Tongue (tissue), 3 donors: ENCODE measurements around the gene OR2T35. TPM values are rescaled to one million over a fixed set of nuclear protein-coding genes. Genes with fewer than 3 reads are reported as not detected.

Source experiments
- DNase-seq: peaks from one replicate; pipeline ENCODE4 v3.0.0-alpha.2; 2015
- small RNA-seq: library from RNA; depleted of rRNA; stranded (forward); fragments of <200 nt; gene quantifications from one replicate; pipeline ENCODE3, GENCODE V24; 2014; ENCODE audit warnings: low replicate concordance
- total RNA-seq: library from RNA; depleted of rRNA; stranded (reverse); fragments of >200 nt; gene quantifications from one replicate; pipeline ENCODE4 v1.2.3, GENCODE V29; 2014

OR2T35 gene
- total RNA-seq, 1 donor from 2014 or later = not detected

DNA sequence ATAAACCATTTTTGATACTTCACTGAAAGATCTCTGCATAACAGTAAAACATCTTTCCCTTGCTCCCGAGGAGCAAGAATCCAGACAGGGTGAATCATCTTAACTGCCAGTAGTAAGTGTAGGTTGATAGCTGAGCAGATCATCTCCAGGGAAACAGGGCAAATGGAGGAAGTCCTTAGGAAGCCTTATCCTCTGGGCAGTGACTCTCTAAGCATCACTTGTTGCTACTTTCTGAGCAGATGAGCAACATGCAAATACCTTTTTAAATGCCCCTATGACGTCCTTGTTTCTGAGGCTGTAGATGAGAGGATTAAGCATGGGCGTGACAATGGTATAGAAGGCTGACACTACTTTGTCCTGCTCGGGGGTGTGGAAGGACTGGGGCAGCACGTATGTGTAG, 19.1 kb downstream of the OR2T35 start:
- no peak for DNase-seq

DNA sequence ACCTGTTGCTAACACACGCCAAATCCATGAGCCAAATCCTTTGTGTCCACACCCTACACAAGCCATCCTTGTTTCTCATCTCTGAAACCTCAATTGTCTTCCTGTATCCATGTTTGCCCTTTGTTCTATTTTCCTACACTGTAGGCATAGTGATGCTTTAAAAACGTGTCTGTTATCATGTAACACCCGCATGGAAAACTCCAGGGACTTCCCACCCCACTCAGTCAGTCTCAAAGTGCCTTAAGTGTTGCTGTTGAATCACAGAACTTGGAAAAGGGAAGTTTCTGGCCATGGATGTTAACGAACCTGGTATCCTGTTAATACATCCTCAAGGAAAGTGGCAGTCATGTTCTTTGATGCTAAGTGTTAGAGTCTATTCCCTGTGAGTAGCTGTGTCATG, 19.9 kb downstream of the OR2T35 start:
- no peak for DNase-seq

DNA sequence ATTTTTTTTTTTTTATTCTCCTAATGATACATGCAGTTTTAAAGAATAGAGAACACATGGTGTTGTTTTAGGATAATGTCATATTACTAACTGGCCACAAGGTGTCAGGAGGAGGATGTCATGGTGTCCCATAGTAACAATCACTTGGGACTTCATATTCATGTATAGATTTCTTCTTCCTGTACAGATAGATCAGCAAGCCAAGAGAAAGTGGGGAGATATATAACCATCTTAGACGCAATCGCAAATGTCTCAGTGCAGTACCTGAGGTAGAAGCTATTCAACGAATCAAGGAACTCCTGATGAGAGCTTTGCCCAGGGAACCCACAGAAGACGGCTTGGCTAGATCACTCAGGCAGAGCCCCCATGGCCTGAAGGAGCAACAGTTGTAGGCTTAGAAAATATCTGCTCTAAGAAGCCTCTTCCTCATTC, 22.5 kb downstream of the OR2T35 start:
- peak; percentile 0 for DNase-seq

- DNase-seq = no peak
Observed at GRCh38 chr1:248621770-248622169, 23.3 kb downstream of the OR2T35 start.

DNA sequence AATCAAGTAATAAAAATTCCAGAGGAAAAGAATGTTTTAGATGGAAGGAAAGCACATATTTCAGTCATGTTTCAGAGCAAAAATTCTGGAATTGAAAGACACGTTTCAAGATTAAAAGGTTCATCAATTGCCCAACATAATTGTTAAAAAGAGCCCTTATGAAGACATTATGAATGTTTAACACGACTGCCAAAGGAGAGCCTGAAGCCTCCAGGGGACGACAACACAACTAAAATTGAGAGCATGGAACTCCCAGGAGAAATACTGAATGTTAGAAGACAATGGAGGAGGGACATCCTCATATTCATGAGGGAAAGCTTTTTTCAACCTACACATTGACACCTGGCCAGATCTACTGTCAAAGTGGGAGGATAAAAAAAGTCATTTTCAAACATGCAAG, 26.2 kb downstream of the OR2T35 start:
- peak; percentile 2 for DNase-seq

DNA sequence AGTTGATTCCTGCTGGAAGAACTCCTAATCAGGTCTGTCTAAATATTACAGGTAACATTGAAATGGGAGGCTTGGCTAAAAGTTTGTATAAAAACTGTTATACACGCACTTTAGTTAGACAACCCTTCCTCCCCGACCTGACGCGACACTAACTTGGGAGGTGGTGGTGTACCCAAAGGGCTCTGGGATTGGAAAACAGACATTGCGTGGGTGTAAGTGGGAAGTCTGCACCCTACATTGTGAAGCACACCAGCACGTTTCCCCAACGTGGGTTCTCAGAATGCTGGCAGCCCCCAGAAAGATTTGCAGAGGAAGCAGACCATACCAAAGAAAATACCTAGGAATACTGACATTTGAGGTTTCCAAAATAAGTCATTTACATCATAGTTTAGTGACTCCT, 27.0 kb downstream of the OR2T35 start:
- DNase-seq = no peak

DNA sequence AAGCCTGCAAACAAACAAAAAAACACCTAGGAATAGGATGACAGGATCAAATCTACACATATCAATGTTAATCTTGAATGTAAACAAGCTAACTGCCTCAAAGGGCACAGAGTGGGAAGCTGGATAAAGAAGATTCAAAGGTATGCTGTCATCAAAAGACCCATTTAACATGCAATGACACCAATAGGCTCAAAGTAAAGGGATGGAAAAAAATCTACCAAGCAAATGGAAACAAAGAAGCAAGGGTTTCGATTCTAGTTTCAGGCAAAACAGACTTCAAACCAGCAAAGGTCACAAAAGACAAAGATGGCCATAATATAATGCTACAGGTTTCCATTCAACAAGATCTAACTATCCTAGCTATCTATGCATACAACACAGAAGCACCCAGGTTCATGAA, 31.3 kb downstream of the OR2T35 start:
- no peak for DNase-seq

- DNase-seq = no peak
Observed at GRCh38 chr1:248611883-248612414, 33.1 kb downstream of the OR2T35 start.

DNA sequence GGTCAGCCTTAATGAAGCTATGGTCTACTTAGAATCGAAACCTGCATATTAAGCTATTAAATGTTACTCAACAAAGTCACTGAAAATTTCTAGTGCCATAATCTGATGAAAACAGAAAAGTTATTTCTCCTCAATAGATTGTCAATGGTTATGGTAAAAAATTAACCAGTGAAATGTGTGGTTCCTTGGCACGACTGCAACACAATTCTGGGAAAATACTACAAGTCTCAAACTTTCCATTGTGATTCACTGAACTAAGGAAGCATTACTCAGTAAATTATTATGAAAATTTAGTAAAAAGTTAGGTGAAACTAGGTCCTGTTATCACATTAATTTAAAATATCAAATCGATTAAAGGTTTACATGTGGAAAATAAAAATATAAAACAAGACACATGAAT, 34.8 kb downstream of the OR2T35 start:
- no peak for DNase-seq

DNA sequence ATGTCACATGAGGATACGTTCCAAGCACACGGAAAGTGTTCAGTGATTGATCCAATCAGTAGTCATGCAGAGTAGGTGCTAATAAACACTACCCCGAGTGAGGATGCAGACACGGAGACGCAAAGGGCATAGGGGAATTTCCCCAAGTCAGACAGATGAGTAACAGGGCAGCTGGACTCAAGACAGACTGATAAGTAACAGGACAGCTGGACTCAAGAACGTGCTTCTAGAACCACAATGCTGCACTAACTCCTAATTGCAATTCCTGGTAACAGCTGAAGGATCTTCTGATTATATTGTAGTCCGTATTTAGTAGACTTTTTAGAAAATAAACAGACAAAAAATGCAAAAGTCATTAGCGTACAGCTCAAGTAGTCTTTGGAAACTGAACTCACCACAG, 45.7 kb downstream of the OR2T35 start:
- no peak for DNase-seq

DNA sequence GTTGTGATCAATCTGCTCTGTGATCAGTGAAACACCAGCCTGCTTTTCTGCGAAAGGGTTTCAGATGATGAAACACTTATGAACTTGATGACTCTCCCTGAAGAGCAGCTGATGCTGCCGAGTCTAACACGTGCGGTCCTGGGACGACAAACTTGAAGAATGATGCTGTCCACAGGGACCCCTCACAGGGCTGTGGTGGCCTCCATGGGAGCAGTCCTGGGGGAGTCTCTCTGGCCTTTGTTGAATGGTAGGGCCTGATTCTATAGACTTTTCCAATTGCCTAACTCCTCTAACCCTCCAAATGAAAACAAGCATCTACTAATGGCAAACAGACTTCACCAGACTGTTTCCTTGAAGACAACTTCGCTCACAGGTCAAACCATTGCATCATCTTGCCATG, 47.5 kb downstream of the OR2T35 start, which contains the start of gene OR2T10:
OR2T10 (minus strand) TSS at position 112 of the 400 bp plus-strand sequence. CDS start 3,932 bp downstream, outside the sequence.
- no peak for DNase-seq

GRCh38 chr1:248596615-248597014, 48.5 kb downstream of the OR2T35 start:
- DNase-seq = no peak

DNA sequence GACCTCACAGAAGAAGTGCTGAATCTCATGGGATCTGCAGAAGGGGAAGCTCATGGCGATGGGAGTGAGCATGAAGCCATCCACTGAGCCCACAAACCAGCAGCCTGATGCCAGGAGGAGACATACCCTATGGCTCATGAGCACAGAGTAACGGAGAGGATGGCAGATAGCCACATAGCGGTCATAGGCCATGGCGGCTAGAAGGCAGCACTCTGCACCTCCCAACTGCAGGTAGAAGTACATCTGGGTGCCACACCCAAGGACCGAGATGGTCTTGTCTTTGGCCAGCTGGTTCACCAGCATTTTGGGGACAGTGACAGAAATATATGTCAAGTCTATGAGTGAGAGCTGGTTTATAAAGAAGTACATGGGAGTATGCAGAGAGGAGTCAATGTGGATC, 51.9 kb downstream of the OR2T35 start:
- DNase-seq = no peak

DNA sequence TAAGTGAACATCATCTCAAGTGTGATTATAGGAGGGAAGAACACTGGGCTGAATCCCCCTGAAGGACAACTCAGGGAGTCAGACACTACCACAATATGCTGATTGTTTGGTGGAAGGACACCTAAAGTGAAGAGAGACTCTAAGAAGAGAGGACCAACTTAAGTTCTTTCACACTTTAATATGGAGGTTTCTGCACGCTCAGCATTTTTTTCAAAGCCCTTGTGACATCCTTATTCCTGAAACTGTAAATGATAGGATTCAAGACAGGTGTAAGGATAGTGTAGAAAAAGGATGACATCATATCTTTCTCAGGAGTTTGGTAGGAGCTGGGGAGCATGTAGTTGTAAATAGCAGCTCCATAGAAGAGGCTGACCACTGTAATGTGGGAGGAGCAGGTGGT, 52.4 kb downstream of the OR2T35 start:
- DNase-seq = no peak

DNA sequence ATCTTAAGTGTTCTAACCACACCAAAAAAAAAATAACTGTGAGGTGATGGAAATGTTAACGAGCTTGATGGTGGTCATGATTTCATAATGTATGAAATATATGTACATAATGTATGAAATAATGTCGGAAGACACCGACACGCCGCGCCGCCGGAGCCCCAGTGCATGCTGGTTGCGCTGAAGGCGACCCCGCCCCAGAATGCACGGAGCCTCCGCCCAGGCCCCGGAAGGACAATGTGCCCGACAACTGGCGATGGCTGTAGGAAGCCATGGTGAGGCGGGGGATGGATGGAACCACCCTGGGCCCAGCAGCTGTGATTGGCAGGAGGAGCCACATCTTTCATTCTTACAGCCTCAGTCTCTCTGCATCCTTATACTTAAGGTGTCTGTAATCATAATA, 55.0 kb downstream of the OR2T35 start:
- no peak for DNase-seq

DNA sequence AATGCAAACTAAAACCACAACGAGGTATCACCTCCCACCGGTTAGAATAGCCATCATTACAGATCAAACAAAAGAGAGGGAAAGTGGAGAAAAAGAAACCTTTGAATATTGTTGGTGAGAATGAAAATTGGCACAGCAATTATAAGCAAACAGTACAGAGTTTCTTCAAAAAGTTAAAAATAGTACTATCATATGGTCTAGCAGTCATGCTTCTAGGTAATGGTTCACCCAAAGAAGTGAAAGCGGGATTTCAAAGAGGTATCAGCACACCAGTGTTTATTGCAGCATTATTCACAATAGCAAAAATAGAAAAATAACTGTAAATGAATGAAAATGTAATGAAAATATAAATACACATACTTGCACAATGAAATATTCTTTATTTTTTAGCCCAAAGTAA, 55.7 kb downstream of the OR2T35 start:
- no peak for DNase-seq

Small RNAs within 50 kb of the gene (small RNA-seq; reads per million reads assigned to genes)
- gene RF00019 = not detected

Other genes with a start within 250 kb of the OR2T35 start
- not detected for gene OR2T1, start 242.2 kb downstream of the OR2T35 start, total RNA-seq
- not detected for gene OR2T2, start 199.6 kb downstream of the OR2T35 start, total RNA-seq
- not detected for gene OR2T3, start 171.9 kb downstream of the OR2T35 start, total RNA-seq
- not detected for gene OR2T5, start 156.7 kb downstream of the OR2T35 start, total RNA-seq
- not detected for gene OR2G6, start 137.2 kb downstream of the OR2T35 start, total RNA-seq
- not detected for gene OR2T29, start 82.5 kb downstream of the OR2T35 start, total RNA-seq
- not detected for gene OR2T34, start 70.5 kb downstream of the OR2T35 start, total RNA-seq
- not detected for gene OR2T10, start 47.6 kb downstream of the OR2T35 start, total RNA-seq
- gene OR2T11, start 10.2 kb downstream of the OR2T35 start, total RNA-seq = not detected
- gene OR2T27, start 10.2 kb upstream of the OR2T35 start, total RNA-seq = not detected
- gene OR14I1, start 57.5 kb upstream of the OR2T35 start, total RNA-seq = not detected
- not detected for gene LYPD8, start 110.5 kb upstream of the OR2T35 start, total RNA-seq
- 20.9 TPM for gene SH3BP5L, start 180.6 kb upstream of the OR2T35 start, total RNA-seq
- gene ZNF672, start 192.9 kb upstream of the OR2T35 start, total RNA-seq = 33.4 TPM
- 34.9 TPM for gene ZNF692, start 213.8 kb upstream of the OR2T35 start, total RNA-seq